Nephron (organoid): ENCODE results near the gene DPH3.

Experiments used
- H3K27ac Mint-ChIP-seq, 3 experiments: 2 replicates each; pipeline ENCODE4 v1.8.0; 2020; ENCODE audit warnings: mixed read lengths in 3 of 3, mild to moderate bottlenecking in 2 of 3, moderate library complexity in 1 of 3
- H3K27me3 Mint-ChIP-seq: 2 replicates; pipeline ENCODE4 v1.8.0; 2021; ENCODE audit warnings: low read depth, mild to moderate bottlenecking, moderate library complexity, mixed read lengths
- H3K36me3 Mint-ChIP-seq: 2 replicates; pipeline ENCODE4 v1.8.0; 2020; ENCODE audit warnings: low read depth, mixed read lengths
- H3K4me1 Mint-ChIP-seq: 2 replicates; pipeline ENCODE4 v1.8.0; 2020; ENCODE audit warnings: mixed read lengths
- H3K4me3 Mint-ChIP-seq, 3 experiments: 2 replicates each; pipeline ENCODE4 v1.8.0; 2020; ENCODE audit warnings: mild to moderate bottlenecking in 3 of 3, mixed read lengths in 3 of 3, moderate library complexity in 2 of 3
- H3K9me3 Mint-ChIP-seq: 2 replicates; pipeline ENCODE4 v1.8.0; 2020; ENCODE audit warnings: mixed read lengths
- TF ChIP-seq, protein P1 (sequence below), 3 experiments: fragments of 200-600 bp; sonication (generic); IDR thresholded peaks; one replicate each; pipeline ENCODE4 v1.5.0; 2021; ENCODE audit warnings: antibody characterized with exemption in 3 of 3; ENCODE audit not compliant: unreplicated experiment in 3 of 3

The DPH3 gene

DNA sequence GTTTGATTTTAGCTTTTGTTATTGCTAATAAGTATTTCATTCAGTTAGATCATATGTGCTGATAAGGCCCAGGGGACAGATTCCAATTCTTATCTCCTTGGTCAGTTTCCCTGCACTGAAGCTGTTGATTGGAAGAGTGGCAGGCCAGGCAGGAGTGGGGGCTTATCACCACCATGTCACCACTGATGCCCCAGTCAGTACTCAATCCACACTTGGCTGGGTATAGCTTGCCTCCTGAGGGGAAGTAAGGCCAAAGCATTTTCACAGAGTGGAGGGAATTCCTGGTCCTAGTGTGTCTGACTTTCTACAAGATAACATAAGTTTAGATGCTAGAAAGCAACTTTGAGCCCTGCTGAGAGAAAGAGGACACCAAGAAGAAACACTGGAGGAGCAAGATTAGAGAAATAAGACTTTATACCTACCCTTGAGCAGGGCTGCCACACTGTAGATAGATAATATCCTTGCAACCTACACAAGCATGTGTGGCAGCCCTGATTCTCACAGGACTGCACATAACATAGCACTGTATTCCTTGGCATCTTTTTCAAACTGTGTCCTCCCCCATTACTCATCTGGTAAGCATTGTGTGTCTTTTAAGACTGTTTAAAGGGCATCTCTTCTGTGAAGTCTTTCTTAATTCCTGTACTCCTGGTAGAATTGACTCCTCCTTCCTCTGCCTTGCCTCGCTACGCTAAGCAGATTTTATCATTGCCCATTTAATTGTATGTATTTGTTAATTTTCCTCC lies 24.6 kb upstream of the DPH3 start:
- Mint-ChIP-seq H3K4me1 (peaks cover 7% of the 10 kb centered on the region), H3K9me3 (peaks cover 8% of the 10 kb centered on the region), H3K27me3 (no peaks in the 10 kb centered on the region), H3K36me3 (peaks cover 30% of the 10 kb centered on the region), H3K4me3 (no peak overlapping the region), H3K27ac (no peak overlapping the region)
- TF ChIP-seq, protein P1, sequence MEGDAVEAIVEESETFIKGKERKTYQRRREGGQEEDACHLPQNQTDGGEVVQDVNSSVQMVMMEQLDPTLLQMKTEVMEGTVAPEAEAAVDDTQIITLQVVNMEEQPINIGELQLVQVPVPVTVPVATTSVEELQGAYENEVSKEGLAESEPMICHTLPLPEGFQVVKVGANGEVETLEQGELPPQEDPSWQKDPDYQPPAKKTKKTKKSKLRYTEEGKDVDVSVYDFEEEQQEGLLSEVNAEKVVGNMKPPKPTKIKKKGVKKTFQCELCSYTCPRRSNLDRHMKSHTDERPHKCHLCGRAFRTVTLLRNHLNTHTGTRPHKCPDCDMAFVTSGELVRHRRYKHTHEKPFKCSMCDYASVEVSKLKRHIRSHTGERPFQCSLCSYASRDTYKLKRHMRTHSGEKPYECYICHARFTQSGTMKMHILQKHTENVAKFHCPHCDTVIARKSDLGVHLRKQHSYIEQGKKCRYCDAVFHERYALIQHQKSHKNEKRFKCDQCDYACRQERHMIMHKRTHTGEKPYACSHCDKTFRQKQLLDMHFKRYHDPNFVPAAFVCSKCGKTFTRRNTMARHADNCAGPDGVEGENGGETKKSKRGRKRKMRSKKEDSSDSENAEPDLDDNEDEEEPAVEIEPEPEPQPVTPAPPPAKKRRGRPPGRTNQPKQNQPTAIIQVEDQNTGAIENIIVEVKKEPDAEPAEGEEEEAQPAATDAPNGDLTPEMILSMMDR (IDR thresholded peaks at IDR 0.05; ENCODE audit: unreplicated experiment in 3 of 3) = no peak

- Mint-ChIP-seq H3K27ac (no peak overlapping the region), H3K9me3 (peaks cover 5% of the 10 kb centered on the region), H3K4me3 (no peak overlapping the region), H3K4me1 (peaks cover 7% of the 10 kb centered on the region), H3K27me3 (no peaks in the 10 kb centered on the region), H3K36me3 (peaks cover 24% of the 10 kb centered on the region)
- TF ChIP-seq, protein P1 (IDR thresholded peaks at IDR 0.05; ENCODE audit: unreplicated experiment in 3 of 3) = no peak
Observed at GRCh38 chr3:16288664-16289063, 23.9 kb upstream of the DPH3 start.

DNA sequence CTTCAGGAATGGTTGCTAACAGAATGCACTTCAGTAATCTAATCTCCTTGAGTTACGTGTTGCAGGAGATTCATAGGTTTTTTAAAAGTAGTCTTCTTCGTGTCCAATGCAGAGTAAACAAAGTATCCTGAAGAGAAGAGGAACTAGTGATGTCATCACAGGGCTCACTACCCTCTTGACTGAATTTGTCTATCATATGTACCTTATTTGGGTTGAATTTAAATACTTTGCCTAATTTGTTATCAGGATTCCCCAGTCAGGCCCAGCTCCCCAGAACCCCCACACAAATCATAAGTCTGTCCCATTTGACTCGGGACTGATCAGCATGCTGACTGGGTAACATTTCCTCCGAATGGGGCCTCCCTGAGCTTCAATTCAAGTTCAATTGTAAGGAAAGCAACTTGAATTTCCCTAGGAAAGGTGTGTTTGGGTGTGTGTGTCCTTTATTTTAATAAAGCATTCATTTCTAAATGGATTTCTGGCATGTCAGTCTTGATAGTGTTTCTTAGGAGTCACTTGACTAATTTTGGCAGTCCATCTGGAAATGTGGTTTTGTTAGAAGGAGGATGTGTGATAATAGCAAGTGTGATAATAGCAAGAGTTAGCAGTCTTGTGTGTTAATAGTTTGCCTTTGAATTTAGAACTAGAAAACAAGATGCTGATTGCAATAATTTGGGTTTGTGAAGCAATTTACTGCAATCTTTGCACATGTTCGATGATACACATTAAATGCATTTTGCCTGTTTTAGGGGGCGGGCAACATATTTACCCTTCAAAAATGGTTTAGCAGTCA lies 22.2 kb upstream of the DPH3 start:
- no peak overlapping the region for H3K27ac Mint-ChIP-seq
- no peak overlapping the region for H3K4me3 Mint-ChIP-seq
- H3K36me3 Mint-ChIP-seq = peaks cover 19% of the 10 kb centered on the region
- H3K9me3 Mint-ChIP-seq = no peaks in the 10 kb centered on the region
- TF ChIP-seq, protein P1 (IDR thresholded peaks at IDR 0.05; ENCODE audit: unreplicated experiment in 3 of 3) = no peak
- no peaks in the 10 kb centered on the region for H3K27me3 Mint-ChIP-seq
- peaks cover 7% of the 10 kb centered on the region for H3K4me1 Mint-ChIP-seq

GRCh38 chr3:16286161-16286560 lies 21.4 kb upstream of the DPH3 start:
- no peak overlapping the region for H3K27ac Mint-ChIP-seq
- no peak overlapping the region for H3K4me3 Mint-ChIP-seq
- no peaks in the 10 kb centered on the region for H3K9me3 Mint-ChIP-seq
- TF ChIP-seq, protein P1 (IDR thresholded peaks at IDR 0.05; ENCODE audit: unreplicated experiment in 3 of 3) = no peak
- peaks cover 7% of the 10 kb centered on the region for H3K4me1 Mint-ChIP-seq
- no peaks in the 10 kb centered on the region for H3K27me3 Mint-ChIP-seq
- peaks cover 19% of the 10 kb centered on the region for H3K36me3 Mint-ChIP-seq

DNA sequence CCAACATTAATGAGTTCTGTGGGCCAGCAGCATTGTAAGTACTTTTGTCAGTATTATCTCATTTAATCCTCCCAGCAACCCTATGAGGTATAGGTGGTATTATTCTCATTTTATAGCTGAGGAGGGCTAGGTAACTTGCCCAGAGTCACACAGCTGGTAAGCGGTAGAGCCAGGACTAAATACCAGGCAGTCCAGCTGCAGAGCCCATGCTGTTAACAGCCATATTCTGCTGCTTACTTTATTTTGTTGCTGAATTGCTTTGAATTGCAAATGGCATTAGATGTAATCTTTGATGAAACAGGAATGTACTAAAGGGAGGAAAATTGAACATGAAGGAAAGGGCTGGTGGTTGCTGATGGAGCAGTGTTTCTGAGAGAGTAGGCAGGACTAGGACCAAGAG lies 19.9 kb upstream of the DPH3 start:
- H3K27ac Mint-ChIP-seq = no peak overlapping the region
- H3K27me3 Mint-ChIP-seq = no peaks in the 10 kb centered on the region
- H3K4me1 Mint-ChIP-seq = no peaks in the 10 kb centered on the region
- no peak overlapping the region for H3K4me3 Mint-ChIP-seq
- peaks cover 10% of the 10 kb centered on the region for H3K36me3 Mint-ChIP-seq
- no peaks in the 10 kb centered on the region for H3K9me3 Mint-ChIP-seq
- TF ChIP-seq, protein P1 (IDR thresholded peaks at IDR 0.05; ENCODE audit: unreplicated experiment in 3 of 3) = no peak
